GM18519 (cell line): ENCODE results near the gene UPB1.
"Not testable (repeated sequence)": the region's sequence is repeated elsewhere in the genome, so short reads cannot be mapped to it uniquely, and the experiment has no call there.

ENCODE experiments used
- ATAC-seq: cut with Tn5 transposase; IDR thresholded peaks from one replicate; pipeline ENCODE4 v1.9.1; 2021; ENCODE audit warnings: mild to moderate bottlenecking, moderate library complexity; ENCODE audit not compliant: unreplicated experiment, low FRiP score

Gene UPB1

GRCh38 chr22:24474649-24475255 lies 20.4 kb upstream of the UPB1 start:
- no peak for ATAC-seq

DNA sequence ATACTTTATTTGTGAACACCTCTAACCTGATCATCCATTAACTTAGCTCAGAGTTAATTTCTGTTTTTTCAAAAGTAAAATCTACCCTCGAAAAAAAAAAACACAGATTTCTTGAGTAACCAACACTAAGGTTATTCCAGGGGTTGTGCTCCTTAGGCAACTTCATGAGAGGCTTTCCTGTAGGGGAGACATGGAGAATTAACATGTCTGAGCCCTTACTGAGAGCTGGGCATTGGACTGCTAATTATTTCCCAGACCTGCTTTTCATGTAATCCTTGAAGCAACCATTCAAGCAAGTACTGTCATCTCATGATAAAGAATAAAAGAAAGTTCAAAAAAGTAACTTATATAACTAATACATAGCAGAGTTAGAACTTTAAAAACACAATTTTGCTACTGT lies 13.5 kb upstream of the UPB1 start:
- ATAC-seq = no peak

DNA sequence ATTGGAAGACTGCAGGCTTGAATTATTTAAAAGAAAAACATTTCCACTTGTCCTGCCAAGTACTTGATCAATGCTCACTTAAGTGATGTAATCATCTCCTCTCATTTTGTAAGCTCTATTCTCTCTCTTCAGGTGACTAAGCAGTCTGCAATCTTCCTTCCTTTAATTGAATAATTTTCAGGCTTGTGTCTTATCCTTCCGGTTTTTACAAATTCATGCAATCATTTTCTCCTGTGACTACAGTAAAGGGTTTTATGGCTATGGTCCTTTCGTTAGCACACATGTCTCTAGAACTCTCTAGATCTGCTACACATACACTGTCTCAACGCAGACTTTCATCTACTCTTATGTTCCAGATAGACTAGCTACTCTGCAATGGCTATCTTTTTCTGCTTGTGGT lies 12.6 kb upstream of the UPB1 start:
- no peak for ATAC-seq

- ATAC-seq = no peak
These were observed 12.1 kb upstream of the UPB1 start for GRCh38 chr22:24482998-24483397.

DNA sequence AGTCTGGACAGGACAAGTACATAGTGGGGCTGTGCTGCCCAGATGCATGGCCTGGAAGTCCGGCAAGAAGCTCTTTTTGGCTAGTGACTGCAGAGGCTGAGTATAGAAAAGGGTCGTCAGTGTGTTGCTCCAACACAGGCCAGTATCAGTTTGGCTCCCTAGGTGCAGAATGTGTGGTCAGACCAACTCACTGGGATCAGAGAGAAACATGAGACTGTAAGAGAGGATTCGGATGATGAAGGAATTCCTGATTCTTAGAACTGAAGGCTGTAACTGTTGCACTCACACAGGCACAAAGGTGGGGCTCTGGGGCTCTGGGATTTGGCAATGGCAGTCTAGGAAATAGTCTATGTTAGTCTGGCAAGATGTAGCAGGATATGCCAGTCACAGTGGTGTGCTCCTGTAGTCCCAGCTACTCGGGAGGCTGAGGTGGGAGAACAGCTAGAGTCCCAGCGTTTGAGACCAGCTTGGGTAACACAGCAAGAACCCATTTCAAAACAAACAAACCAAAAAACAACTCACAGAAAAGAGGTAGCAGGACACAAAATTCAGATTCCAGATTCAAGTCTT lies 11.1 kb upstream of the UPB1 start:
- no peak for ATAC-seq

- no peak for ATAC-seq
These were observed 10.0 kb upstream of the UPB1 start for GRCh38 chr22:24485170-24485569.

GRCh38 chr22:24485608-24486007 lies 9.5 kb upstream of the UPB1 start:
- ATAC-seq = no peak

DNA sequence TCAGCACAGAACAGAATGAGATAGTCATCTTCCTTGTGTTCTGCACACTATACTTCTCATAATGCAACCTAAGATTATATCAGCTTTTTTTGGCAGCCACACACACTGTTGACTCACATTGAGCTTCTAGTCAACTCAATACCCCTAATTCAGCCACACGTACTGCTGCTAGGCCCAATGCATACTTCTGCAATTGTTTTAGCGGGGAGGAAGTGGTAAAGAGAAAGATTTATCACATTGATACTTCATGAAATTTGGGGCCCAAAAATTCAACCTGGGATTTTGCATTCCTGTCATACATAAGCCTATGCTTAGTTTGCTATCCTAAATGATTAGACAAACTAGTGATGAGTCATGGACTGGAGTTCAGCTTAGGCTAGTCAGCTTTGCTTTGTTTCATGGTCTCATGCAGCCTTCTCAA lies 8.6 kb upstream of the UPB1 start:
- no peak for ATAC-seq

- ATAC-seq = no peak
These were observed 6.1 kb upstream of the UPB1 start for GRCh38 chr22:24489011-24489410.

GRCh38 chr22:24489434-24489833 lies 5.7 kb upstream of the UPB1 start:
- not testable (repeated sequence) for ATAC-seq

- ATAC-seq = no peak
These were observed 2.7 kb upstream of the UPB1 start for GRCh38 chr22:24492391-24492790.

DNA sequence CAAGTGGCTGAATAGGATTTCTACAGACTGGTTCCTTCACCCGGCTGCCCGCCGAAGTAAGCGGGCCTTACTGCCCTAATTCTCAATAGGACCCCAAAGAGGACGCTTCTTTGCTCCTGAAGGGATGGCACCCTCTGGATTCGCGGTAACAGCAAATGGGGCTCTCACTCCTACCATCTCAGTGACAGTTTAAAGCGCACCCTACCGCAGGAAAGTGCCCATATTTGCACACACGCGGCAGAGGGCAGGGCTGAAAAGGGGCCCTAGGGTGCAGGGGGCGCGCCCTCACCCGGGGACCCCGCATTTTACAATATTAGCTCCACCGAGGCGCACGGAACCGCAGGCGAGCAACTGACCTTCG lies 985 bp upstream of the UPB1 start:
- no peak for ATAC-seq

- no peak for ATAC-seq
These were observed 188 bp downstream of the UPB1 start for GRCh38 chr22:24495365-24495675.

- no peak for ATAC-seq
These were observed 1.1 kb downstream of the UPB1 start for GRCh38 chr22:24496234-24496633.

DNA sequence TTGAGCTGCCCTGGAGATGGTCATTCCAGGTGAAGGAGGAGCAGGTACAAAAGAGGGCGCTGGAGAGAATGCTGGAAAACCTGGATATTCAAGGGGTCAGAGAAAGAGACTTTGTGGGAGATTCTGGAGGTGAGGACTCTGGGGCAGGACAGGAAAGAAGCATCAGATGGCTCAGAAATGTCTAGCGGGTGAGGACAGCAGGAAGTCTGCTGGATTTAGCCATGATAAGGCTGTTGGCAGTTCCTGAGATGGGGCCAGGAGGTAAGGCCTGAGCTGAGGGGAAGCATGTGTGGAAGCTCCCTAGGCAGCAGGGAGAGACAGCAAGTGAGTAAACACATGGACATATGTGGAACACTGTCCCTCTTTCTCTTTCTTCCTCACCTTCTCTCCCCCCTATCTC lies 1.5 kb downstream of the UPB1 start:
- ATAC-seq = no peak

- no peak for ATAC-seq
These were observed 2.7 kb downstream of the UPB1 start for GRCh38 chr22:24497841-24498258.

GRCh38 chr22:24498824-24499223 lies 3.7 kb downstream of the UPB1 start:
- ATAC-seq = no peak

DNA sequence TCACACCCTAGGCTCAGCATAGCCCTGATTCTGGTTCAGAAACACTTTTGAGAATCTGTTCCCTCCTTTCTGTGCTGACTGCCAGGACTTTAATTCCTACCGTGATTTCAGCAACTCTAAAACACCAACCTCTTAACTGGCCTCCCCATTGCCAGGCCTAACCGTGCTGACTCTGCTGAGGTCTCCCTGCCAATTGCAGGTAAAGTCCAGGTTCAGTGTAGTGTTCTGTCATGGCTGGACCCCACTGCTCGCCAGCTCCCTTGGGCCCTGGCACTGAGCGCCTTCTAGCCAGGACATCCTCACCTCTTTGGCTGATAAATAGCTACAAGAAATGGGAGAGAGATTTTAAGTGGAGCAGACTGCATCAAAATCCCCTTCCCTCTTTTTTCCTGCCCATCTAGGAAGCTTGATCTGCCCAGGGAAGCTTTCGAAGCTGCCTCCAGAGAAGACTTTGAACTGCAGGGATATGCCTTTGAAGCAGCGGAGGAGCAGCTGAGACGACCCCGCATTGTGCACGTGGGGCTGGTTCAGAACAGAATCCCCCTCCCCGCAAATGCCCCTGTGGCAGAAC lies 4.7 kb downstream of the UPB1 start:
- no peak for ATAC-seq

DNA sequence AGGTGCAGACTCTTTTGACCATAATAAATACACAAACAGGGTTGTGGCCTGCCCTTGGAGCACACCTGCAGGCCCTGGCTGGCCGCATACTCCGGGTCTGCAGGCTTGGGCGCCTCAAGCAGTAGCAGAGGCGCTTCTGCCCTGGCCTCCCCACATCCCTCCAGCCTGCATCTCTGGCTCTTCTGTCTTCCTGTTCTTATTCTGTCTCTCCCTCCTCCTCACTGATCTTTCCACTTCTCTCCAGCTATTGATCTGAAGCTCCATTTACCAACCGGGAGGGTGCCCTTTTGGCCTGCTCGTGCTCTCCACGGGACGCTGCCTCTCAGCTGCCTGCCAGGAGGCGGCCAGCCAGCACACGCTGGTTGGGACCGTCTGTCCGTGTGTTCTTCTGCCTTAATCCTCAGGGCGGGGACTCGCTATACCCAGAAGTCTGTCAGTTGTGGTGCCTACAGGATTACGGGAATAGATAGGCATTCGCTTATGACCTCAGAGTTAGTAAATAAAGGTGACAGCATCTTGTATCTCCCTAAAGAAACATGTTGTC lies 5.2 kb downstream of the UPB1 start:
- no peak for ATAC-seq

DNA sequence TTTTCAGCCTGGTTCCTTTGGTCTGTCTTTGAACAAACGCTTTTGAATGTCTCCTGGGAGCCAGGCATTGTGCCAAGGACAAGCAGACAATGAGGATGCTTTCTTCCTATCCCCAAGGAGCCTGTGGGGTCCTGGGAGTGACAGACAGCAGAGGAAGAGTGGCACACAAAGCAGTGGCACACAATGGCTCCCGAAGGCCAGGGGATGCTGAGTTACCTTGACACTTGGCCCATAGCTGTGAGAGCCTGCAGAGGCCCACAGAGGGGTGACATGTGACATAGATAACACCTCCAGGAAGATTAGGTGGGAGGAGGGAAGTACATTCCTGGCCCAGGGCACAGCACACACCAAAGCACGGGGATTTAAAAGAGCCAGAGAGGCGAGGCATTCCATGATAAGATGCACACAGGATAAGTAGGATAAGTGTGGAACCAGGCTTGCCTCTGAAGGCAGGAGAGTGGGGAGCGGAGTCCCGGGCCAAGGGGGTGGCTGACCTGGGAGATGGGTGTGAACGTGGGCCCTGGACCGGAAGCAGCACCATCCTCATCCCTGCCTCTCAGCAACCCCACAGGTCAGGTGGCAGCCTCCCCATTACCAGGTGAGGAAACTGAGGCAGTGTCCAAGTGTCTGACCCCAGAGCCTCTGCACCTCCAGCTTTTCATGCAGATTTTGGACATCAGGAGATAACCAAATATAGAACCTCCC lies 6.3 kb downstream of the UPB1 start:
- ATAC-seq = no peak

GRCh38 chr22:24502034-24502433 lies 6.9 kb downstream of the UPB1 start:
- no peak for ATAC-seq

DNA sequence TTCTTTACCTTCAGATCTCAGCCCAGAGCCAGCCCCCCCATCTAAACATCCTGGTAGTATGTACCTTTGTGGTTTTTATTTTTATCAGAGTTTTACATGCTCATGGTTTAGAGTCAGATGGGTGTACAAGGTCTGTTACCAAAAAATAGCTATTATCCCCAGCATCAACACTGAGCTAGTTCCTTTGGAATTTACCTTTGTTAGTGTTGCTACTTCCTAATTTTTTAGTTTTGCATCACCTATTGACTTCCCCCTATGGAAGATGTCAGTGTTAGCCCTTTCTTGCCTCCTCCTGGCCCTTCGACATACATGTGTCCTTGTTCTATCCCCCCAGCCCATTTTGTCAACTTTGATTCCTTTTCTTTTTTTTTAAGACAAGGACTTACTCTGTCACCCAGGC lies 7.4 kb downstream of the UPB1 start:
- no peak for ATAC-seq
